HG02571 (cell line): ENCODE measurements around the gene CHRM5.
A peak's percentile ranks its signal among the peaks of the same experiment; 100 is the strongest.

Experiments
- ATAC-seq: cut with Tn5 transposase; IDR thresholded peaks from one replicate; pipeline ENCODE4 v1.9.1; 2021; ENCODE audit warnings: mild to moderate bottlenecking, moderate library complexity; ENCODE audit not compliant: unreplicated experiment

The CHRM5 gene

DNA sequence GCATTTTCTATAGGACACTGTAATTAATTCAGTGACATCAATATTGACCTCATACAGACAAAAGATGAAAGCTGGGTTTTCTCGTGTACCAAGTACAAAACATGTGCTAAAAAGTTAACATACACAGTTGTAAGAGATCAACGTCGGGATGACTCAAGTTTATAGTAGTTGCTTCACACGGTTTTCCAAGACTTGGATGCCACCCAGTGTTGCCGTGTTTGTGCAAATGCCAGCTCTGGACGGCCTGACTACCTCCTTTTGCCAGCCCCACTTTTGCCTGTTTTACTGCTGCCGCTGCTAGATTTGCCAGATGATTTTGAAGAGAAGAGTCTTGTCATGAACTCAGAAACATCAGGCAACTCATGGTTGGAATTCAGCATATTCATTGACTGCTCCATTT lies 115.8 kb downstream of the CHRM5 start:
- no peak for ATAC-seq

DNA sequence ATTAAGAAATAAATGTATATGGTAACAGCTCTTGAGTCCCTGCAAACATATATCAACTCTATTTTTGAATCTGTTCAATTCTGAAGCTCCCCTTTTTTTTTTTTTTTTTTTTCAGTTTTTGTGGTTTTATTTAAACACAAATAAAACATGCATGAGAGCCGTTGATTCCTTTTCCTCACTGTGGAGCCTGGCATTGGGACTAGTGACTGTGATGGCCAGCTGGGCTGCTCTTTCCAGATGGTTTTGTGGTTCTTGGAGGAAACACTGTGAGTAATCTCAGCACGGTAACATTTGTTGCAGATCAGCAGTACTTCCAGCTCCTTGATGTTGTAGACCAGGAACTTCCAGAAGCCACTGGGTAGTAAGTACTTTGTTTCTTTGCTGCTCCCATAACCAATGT lies 117.4 kb downstream of the CHRM5 start:
- ATAC-seq: no peak

DNA sequence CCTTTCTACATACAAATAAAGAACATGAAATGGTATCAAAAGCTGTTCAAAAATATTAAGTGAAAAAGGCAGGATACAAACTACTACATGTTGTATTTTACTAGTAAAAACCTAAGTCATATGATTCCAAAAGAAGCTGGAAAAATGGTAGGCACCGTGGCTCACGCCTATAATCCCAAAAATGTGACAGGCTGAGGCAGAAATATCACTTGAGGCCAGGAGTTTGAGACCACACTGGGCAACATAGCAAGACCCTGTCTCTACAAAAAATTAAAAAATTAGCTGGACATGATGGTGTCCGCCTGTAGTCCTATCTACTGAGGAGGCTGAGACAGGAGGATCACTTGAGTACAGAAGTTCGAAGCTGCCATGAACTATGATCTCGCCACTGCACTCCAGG lies 131.6 kb downstream of the CHRM5 start:
- no peak for ATAC-seq

DNA sequence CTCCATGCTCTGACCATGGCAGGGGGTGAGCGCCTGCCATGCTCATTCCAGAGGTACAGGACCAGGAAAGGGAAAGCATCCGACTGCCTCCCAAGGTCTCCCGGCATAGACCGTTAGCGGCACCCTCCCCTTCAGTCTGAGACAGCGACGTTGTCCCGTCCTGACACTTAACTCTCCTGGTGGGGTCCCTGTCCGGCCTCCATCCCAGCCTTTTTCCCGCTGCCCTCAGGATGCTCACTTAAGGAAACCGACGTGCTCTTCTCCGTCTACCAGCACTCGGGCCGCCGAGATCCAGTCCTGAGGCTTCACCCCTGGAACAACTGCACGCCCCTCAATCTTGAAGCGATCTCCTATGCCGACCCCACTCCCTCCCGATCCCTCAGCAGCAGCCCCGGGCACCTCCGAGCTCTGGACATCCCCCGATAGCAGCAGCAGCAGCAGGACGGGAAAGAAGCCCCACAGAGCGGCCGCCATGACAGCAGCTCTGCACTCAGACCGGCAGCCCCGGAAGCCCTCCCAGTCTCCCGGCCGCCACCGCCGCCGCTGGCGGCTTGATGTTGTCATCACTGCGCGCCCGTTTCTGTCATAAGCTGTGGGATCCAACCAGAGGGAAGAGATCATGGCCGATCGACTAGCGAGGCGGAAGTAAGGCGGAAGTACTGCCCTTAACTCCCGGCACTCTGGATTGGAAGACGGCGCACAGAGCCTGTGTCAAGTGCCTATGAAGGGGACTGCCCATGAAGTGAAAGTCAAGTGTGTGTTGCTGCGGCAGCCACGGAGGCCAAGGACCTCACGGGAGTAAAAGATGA lies 133.3 kb downstream of the CHRM5 start, which contains the start of the genes EMC7 and PGBD4:
Gene EMC7, minus strand, starts transcription at position 497 of the 809 bp plus-strand sequence. Its CDS starts 23 bp downstream, at position 474.
Gene PGBD4, plus strand, starts transcription at position 718 of the 809 bp plus-strand sequence. CDS start 449 bp downstream, outside the sequence.
- peak; percentile 99 for ATAC-seq

DNA sequence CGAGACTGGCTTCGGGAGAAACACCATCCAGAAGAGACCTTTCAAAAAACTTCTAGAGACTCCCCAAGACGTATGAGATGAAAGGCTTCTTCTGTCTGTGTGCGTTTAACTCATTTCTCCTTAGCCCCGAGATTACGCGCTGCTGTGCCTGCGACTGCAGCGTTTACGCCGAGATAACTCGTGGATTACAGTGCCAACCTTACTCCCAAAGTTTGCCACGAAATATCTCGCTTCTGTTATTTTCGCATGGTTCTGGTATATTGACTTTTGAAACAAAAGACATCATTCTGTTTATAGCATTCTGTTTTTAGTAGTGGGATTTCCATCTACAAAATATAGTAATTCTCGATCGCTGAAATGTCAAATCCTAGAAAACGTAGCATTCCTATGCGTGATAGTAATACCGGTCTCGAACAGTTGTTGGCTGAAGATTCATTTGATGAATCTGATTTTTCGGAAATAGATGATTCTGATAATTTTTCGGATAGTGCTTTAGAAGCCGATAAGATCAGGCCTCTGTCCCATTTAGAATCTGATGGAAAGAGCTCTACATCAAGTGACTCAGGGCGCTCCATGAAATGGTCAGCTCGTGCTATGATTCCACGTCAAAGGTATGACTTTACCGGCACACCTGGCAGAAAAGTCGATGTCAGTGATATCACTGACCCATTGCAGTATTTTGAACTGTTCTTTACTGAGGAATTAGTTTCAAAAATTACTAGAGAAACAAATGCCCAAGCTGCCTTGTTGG lies 134.1 kb downstream of the CHRM5 start:
- no peak for ATAC-seq

DNA sequence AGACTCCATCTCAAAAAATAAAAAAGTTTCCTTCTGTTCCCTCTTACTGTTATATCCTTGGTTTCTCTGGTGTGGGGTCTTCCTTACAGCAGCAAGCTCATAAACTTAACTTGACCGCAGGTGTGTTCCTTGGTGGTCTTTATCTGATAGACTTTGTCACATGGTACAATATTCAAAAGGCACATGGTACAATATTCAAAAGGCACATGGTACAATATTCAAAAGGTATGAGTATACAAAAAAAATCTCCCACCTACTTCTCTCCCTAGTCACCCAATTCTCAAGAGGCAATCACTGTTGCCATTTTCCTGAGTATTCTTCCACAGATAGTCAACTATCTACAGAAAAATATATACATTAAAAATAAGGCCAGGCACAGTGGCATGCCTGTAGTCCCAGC lies 138.1 kb downstream of the CHRM5 start:
- no peak for ATAC-seq

DNA sequence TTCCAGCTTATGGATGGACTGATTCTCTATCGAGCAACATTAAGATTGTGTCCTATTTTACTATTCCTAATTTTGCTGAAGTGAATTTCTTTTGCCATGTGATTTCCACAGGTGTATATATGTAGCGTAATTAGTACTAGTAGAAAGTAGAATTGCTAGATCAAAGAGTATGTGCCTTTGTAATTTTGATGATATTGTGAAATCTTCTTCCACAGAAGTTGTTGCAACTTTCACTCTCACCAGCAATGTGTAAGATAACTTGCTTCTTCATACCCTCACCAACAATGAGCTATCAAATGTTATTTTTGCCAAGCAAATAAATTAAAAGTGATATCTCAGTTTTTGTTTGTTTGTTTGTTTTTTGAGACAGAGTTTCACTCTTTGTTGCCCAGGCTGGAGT lies 139.0 kb downstream of the CHRM5 start:
- no peak for ATAC-seq

DNA sequence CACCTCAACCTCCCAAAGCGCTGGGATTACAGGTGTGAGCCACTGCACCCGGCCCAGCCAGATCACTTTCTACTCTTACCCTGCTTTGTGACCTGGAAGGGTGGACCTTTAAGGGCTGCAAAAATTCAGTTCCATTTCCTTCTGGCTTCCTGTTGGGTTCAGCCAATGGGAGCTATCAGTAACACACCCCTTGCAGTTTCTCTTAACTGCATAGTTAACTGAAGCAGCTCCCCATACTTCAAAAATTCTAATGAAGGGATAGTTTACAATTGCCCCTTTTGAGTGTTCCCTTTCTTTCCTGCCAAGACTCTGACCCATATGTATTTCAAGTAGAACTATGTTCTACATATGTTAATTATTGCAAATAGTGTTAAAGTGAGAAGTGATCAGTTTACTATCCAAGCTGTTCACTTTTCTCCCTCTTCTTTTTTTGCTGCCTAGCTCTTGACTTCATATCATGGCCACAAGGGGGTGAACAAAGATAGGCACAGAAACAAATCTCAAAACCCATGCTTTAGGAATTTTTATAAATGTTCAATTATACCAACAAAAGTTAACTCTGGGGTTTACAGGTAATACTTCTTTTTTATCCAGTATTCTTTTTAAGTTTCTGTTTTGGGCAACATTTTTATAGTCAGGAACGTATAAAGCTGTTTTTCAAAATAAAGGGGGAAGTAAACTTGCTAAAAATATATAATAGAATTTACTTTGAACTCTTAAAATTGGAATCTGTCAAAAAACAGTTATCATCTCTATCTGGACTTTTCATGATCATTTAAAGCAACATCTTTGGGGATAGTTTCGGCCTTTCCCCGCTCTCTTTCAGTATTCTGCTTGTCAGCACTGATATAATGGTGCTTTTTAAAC lies 141.7 kb downstream of the CHRM5 start:
- ATAC-seq: no peak

DNA sequence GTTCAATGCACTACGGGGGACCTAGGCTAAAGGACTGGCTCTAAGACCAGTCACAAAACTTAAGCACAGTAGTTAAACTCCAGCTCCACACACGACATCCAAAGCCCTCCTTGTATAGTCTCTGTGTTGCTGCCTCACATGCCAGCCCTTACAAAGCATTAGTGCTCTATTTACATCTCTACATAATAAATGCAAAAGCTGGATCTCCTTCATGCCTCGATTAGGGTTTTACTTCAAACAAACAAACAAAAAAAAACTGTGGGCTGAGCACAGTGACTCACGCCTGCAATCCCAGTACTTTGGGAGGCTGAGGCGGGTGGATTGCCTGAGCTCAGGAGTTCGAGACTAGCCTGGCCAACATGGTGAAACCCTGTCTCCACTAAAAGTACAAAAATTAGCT lies 143.2 kb downstream of the CHRM5 start:
- no peak for ATAC-seq

DNA sequence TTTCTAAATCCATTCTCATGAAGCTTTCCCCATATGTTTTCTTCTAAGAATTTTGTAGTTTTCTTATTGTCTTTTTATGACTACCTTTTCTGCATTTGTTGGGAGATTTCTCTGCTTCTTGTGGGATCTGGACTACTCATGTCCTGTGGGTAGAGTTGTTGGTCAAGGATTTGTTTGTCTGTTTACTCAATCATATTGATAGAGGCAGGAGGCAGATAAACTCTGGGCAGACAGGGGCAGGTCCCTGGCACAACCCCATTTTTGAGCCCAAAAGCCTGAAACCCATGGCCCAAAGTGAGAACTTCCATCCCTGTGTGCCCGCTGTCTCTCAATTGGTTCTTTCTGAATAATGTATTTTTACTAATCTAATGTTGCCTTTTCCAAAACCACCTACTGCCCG lies 145.9 kb downstream of the CHRM5 start:
- ATAC-seq: no peak

DNA sequence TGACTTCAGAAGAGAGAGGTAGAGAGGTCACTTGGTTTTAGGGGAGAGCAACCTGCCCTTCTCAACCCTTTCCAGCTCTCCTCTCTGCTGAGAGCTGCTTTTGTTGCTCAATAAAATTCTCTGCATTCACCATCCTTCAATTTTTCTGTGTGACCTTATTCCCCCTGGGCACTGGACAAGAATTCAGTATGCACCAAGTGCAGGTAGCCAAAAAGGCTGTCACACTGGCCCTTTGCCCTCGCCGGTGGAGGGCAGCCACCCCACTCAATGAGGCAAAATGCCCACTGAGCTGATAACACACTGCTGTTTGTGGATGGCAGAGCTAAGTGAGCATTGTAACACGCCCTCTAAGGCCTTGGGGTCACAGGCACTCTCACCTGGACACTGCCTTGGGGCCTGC lies 146.4 kb downstream of the CHRM5 start:
- ATAC-seq: no peak

DNA sequence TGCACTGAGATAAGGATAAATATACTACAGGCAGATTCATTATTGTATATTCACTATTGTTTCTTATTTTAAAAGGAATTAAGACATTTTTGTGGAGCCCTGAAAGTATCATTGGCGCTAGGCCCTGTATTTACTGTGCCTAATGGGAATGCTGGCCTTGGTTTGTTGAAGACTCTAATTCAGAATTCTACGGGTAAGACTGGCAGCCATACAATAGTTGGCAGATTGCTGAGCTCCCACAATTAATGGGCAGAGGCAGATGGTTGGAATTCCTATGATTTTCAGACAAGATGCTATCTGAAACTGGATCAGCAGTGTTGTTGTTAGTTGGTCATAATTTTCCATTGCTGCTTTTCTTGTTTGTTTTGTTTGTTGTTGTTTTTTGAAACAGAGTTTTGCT lies 148.3 kb downstream of the CHRM5 start:
- ATAC-seq: no peak
